NCI-H2227 (cell line): Measurements from ENCODE around the gene CAPZA2.
A peak's percentile ranks its signal among the peaks of the same experiment; 100 is the strongest.
"Not testable (repeated sequence)": the region's sequence is repeated elsewhere in the genome, so short reads cannot be mapped to it uniquely, and the experiment has no call there.

Experiments used
- DNase-seq: peaks from one replicate; lab custom pipeline; 2025; ENCODE audit not compliant: unreplicated experiment; lab: John Stamatoyannopoulos, UW

The CAPZA2 gene

DNA sequence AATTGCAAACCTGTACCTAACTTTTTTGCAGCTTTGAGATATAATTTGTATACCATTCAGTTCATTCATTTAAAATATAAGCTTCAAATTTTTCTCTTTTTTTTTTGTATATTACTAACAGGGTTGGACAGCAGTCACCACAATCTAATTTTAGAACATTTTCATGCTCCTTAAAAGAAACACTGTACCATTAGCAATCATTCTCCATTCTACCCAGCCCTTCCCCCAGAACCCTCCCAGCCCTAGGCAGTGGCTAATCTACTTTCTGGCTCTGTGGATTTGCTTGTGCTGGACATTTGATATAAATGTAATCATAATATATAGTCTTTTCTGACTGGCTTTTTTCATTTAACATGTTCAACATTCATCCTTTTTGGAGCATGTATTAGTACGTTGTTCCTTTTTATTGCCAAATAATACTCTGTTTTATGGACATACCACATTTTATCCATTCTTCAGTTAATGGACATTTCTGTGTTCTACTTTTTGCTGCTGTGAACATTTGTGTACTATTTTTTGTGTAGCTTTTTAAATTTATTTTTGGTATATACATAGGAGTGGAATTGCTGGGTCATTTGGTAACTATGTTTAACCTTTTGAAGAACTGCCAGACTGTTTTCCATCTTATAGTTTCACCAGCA is 50.0 kb downstream of the CAPZA2 start:
- DNase-seq = no peak

DNA sequence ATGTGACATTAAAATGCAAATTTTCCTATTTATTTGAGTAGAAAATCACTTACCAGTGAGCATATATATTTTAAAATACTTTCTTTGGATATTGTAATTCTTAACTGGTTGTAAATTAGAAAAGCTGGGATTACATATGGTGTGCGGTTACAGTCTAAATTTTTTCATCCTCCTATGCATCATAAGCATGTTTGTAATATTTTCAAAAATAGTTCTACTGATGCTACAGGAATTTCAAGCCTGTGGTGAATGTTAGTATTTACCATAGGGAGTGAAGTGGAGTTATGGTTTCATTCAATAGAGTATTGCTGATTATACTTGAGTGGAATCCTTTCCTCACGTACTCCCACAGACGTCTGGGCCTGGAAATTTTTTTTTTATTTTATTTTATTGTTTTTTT is 56.3 kb downstream of the CAPZA2 start:
- DNase-seq = no peak

DNA sequence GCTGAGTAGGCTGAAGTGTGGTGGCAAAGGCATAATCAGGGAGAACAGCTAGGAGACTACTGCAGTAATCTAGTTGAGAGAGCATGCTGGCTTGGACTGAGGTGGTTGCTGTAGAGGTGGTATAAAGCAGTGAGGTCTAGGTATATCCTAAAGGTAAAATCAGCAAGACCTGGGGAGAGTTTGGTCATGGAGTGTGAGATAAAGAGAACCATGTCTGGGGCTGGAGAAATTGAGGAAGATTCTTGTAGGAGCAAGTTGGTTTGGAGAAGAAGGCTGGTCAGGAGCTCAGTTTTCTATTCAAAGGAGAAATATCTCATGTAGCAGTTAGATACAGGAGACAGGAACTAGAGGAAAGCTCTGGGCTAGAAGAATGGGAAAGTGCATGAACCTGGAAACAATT is 58.0 kb downstream of the CAPZA2 start:
- DNase-seq = no peak

DNA sequence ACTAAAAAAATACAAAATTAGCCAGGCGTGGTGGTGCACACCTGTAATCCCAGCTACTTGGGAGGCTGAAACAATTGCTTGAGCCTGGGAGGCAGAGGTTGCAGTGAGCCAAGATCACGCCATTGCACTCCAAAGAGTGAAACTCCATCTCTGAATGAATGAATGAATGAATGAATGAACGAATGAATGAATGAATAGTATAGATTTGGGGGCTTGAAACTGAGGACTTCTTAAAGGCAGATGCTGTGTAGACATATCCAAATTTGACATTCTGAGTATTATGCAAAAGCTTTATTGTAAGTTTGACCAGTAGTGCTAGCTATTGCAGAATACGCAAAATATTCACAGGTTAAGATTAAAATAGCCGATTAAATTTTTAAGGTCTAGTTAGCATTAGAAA is 60.2 kb downstream of the CAPZA2 start:
- DNase-seq = no peak

DNA sequence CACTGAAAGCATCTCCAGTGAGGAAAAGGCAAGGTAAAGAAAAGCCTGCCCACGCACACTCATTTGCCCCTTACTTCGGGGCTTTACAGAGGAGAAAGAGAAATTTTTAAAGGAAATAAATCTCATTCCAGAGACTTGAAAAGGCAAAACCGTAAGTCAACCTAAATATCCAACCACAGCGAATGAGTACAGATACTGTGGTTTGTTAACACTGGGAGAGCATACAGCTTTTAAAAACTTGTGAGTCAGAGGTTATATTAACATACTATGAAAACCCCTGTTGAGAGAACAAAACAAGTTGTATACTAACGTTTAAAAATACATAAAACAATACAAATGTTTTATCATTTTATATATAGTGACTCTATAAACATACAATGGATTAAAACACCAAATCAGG is 62.4 kb downstream of the CAPZA2 start:
- no peak for DNase-seq

DNA sequence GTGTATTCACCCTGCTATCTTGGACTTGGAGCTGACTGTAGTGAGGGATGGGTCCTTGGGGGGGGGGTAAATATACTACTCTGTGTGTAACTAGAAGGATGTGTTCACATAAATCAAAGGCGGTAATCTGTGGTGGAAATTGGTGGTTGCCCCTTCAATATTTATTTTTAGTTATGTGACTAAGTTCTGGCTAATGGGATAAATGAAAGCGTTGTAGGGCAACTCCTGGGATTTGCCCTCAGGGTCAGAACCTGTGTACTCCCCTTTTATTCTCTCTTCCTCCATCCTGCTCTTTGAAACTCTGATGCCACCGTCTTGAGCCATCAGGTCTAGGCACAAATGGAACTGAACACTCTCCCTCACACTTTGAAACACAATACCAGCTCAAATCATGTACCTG is 66.6 kb downstream of the CAPZA2 start:
- no peak for DNase-seq

DNA sequence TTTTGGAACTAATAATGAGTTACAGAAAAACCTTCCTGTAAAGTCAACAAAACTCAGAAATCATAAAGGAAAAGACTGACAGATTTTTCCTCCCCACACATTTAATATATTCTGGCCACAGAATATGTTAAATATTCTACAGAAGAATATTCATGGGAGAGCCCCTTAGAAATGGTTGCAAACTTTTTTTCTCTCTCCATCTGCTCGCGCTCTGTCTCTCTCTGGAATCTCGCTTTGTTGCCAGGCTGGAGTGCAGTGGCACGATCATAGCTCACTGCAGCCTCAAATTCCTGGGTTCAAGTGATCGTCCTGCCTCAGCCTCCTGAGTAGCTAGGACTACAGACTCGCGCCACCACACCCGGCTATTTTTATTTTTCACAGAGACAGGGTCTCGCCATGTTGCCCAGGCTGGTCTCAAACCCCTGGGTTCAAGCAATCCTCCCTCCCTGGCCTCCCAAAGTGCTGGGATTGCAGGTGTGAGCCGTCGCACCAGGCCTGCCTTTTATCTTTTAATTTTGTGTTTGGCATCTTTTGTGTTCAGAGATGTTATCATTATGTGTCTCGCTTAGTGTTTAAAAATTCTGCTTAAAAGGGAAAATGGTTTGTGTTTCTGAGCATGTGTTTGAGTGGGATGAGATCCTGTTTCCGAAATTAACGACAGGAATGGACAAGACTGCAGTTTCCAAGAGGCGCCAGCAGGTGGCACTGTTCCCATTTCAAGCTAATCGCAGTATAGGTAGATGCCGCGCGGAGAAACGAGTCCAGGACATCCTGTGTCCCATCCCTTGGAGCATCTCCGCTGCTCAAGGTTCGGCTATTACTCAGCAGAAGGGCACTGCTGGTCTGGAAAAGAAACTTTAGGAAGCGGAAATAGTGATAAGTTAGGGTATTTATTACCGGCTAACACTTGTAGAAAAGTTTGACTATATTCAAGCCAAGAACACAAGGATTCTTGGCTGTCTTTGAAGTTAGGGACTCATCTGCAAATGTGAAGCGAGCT is 67.8 kb downstream of the CAPZA2 start:
- peak; percentile 89 for DNase-seq

DNA sequence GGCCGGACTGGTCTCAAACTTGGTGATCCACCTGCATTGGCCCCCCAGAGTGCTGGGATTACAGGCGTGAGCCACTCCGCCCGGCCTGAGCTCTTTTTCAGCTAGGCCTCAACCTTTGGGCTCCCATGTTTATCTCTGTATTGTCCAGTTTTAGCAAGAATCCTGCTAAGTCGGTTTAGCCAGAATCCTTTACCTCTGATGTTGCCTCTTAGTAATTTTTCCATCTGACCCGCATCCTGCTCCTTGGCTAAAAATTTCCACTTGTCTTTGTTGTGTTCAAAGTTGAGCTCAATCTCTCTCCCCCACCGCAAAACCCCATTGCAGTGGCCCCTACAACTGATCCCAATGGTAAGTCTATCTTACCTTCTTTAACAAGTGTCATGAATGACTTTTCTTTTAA is 70.2 kb downstream of the CAPZA2 start:
- DNase-seq = no peak

DNA sequence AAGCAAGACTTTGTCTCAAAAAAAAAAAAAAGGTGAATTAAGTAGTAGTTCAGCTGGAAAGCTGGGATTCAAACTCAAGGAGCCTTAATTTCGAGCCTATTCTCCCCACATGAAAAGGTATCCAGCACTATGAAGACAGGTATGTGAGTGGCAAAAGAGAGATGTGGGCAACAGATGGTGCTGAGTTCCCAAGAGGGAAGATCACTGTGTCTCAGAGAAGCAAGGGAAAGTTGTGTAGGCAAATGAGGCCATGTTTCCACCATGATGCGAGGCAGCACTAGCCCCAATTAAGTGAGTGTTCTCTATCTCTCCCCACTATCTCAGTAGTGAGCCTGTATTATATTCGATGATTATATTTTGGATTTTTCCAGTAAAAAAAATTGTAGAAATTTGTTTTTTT is 71.1 kb downstream of the CAPZA2 start:
- DNase-seq = no peak

DNA sequence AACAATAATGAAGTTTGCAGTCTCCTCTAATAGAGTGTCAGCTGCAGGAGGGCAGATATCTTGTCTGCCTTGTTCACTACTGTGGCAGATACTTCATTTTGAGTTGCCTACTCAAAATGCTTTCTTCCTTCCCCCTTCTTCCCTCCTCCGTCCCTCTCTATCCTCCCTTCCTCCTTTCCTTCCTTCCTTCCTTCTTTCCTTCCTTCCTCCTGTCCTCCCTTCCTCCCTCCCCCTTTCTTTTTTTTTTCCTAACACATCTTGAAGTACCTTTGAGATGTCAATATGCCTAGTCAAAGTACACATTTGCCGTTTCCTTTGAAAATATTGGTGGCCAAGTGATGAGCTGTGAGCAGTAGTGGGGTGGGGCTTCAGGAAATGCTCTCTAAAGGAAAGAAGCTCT is 72.2 kb downstream of the CAPZA2 start:
- no peak for DNase-seq

DNA sequence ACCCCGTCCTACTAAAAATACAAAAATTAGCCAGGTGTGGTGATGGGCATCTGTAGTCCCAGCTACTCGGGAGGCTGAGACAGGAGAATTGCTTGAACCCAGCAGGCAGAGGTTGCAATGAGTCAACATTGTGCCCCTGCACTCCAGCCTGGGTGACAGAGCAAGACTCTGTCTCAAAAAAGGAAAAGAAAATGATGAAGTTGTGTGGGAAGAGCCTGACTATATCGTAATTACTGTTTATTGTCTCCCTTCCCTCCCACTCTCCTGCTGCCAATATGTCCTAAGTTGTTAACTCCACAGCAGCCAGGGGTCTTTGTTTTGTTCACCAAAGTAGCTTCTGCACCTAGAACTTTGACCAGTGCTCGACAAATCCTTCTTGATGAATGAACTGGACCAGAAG is 74.5 kb downstream of the CAPZA2 start:
- not testable (repeated sequence) for DNase-seq

DNA sequence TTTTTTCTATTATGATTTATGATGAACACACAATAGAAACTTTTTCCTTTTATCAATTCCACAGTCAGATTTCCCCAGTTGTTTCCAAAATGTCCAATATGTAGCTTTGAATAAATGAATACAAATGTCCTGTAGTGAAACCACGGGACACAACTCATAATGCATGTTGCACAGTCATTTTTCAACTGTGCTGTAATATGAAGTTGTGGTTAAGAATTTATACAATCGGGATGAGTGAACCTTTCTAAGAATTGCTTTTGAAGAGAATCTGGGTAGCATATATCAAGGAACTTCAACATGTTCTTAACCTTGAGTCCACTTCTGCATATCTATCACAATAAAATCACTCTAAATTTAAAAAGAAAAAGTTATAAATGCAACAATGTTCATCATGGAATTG is 76.3 kb downstream of the CAPZA2 start:
- no peak for DNase-seq

DNA sequence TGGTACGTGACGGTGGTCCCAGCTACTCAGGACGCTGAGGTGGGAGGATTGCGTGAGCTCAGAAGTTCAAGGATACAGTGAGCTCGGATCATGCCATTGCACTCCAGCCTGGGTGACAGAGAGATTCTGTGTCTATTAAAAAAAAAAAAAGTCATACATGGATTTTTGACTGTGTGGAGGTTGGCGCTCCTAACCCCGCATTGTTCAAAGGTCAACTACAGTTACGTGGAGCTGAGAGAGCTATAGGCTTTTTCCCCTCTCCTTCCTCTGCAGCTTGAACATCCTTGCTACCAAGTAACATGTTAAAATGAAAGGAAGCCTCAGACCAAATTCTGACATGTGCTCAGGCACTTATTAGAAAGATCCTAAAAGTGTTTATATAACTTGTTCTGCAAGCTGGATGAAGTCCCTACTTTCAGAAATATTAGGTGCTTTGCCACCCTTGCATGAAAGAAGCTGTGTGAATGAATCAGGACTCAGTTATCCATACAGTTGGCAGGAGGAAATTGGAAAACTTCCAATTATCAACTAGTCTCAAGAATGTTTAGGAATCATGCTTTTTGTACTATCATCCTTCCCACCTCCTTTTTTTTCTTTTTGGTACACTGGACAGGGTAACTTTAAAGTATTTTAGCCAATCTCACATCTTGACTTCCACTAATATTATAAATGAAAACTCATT is 78.4 kb downstream of the CAPZA2 start:
- DNase-seq = no peak

DNA sequence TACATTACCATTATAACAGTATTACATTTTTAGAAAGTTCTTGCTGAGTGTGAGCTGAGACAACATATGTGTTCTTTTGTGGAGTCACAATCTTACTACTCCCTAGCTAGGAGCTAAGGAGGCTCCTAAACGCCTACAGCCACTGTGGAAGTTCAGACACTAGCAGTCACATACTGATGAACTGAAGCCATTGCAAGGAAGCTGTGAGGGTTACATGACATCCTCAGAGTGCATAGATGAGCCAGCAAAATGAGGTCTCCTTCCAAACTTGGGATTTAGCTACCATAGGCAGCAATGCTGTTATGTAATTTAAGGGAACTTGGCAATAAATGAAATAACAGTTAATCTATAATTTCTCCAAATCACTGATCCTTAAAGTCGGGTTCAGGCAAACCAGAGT is 80.1 kb downstream of the CAPZA2 start:
- DNase-seq = no peak

DNA sequence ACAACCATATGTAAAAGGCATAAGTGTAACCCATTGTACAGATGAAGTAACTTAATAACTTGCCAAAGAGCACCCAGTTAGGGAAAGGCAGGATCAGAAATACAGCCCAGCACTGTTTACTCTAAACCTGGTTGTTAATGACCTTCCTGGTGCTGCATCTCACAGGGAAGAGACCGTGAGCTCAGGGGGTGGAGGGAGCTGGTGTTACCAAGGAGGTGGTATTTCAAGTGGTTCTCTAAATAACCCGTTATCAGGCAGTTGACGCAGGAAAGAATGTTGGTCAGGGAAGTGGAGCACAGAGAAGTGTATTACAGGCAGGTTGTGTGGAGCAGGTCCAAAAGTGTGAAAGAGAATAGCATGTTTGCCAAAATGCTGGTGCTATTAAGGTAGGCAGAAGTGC is 86.5 kb downstream of the CAPZA2 start:
- DNase-seq = peak; percentile 58

DNA sequence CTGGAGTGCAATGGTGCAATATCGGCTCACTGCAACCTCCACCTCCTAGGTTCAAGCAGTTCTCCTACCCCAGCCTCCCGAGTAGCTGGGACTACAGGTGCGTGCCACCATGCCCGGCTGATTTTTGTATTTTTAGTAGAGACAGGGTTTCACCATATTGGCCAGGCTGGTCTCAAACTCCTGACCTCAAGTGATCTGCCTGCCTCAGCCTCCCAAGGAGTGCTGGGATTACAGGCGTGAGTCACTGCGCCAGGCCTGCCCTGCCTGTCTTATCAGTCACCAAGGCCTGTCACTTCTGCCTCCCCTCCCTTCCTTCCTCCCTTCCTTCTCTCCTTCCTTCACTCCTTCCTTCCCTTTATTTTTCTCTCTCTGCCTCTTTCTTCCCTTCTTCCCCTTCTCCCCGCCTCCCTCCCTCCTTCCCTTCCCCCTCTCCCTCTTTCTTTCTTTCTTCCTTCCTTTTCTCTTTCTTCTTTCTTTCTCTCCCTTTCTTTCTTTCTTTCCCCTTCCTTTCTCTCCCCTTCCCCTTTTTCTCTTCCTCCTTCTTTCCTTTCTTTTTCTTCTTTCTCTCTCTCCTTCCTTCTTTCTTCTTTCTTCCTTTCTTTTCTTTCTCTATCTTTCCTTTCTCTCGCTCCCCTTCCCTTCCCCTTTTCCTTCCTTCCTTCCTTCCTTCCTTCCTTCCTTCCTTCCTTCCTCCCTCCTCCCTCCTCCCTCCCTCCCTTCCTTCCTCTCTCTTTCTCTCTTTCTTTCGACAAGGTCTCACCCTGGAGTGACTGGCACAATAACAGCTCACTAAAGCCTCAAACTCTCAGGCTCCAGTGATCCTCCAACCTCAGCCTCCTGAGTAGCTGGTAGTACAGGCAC is 87.8 kb downstream of the CAPZA2 start:
- no peak for DNase-seq

DNA sequence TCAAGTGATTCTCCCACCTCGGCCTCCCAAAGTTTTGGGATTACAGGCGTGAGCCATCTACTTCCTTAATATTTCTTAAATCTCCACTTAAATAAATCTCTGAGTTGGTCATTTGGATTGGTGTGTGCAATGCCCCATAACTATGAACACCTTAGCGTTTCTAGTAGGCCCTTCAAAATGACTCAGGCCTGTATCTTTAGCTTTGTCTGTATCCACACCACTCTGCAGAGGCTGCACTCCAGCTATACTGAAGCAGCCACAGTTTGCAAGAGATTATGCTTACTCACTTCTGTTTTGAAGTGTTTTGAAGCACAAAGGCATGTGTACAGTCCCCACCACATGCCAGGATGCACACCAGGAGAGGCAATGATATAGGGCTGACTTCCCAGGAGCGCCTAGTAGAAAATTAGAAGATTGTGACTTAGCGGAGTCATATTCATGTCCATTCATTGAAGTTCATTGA is 88.5 kb downstream of the CAPZA2 start:
- no peak for DNase-seq

DNA sequence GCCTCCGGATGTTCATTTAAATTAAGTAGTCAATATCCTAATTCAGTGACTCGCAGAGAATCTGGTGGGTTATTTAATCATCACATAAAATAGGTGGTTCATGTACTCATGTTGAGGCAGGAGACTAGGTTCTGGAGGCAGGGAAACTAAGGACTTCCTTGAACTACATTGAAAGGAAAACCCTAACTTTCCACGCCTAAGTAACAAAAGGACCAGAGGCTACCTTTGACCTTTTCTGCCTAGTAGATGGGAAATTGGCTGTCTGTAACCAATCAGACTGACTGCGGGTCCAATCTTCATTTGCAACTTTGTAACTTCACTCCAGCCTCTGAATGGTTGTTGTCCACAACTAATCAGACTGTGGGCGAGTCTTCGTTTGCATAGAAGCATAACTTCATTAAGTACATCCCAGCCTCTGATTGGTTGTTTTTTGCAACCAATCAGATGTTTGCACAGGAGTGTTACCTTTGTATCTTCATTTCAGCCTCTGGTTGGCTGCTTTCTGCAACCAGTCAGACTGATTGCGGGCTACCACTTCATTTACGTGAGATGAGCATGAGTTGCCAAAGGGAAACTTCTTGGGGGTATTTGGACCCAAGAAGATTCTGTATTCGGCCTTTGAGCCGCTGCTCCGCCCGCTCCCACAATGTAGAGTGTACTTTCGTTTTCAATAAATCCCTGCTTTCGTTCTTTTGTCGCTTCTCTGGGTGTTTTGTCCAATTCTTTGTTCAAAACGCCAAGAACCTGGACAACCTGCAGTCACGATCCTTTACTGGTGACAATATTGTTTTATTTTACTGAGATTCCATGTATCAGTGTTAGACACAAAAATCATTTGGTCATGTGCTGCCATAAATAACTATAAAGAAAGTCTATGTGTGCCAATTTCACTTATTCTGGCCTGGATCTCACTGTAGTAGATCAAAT is 89.2 kb downstream of the CAPZA2 start:
- no peak for DNase-seq

DNA sequence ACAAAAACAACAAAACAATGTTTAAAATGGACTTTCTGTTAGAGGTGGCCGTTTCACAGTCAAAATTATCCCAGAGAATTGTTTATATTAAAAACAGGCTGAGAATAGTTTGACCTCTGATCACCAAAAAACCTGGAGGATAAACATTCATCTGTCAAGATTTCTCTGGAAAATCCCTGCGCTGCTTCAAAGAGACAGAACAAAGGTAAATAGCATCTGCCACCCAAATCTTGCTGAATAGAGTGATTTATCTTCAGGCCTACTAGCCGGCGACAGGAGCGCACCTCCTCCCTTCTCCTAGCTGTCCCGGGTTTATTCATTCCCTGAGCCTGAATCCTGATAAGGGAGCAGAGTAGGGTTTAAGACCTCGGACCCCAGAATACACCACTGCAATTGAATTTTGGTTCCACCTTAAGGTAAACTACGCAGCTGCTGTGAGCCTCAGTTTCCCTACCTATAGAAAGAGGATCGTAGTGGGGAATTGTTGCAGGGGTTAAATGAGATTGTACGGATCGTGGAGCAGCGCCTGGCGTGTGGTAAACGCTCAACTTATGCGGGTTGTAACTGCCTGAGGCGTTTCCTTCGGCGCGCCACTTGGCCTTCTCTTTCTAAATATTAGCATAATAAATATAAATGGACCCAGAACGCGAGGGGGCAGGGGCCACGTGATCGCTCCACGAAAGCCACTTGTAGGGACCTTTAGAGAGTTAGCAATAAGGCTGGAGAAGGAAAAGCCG is 90.4 kb downstream of the CAPZA2 start:
- peak; percentile 78 for DNase-seq
